ENCODE data around the gene PLTP. TPM values are rescaled to one million over a fixed set of nuclear protein-coding genes. Genes with fewer than 3 reads are reported as not detected.
"Not testable (repeated sequence)": the region's sequence is repeated elsewhere in the genome, so short reads cannot be mapped to it uniquely, and the experiment has no call there.

PLTP gene
- total and polyA plus RNA-seq, 2 donors (not counting 3 experiments of a cell fraction or from before 2014, with no cell fraction given) = 62.1 to 118 TPM

DNA sequence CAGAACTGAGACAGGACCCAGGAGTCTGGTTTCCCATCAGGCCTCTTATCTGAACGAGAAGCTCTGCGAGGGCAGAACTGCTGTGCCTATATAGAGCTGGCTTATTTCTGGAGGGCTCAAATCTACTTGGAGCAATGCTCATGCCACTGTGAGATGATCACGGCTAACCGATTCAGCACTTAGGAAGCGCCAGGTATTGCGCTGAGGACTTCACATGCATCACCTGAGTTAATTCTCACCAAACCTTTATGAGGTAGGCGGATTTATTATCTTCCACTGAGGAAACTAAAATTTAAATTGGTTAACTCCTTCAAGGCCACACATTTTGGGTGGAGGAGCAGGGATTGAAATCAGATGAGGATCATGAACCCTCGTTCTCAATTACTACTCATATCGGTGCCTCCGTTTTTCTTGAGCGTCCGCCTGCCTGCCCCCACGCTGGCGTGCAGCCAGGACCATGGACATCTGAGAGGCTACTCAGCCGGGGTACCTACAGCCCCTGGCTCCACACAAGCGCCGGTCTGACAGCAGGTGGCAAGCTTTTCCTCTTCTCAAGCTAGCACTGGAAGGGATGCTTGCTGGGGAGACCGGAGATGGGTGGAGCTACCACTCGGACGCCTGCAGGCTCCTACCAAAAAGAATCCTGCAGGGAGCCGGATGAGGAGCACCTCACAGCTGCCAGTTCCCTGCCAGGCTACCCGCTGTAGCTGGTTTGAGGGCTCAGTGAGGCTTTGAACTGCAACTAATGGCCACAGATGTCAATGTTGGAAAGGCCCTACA lies 21.5 kb upstream of the PLTP start:
- Histone ChIP-seq H3K9me3 (replicated peaks; ENCODE audit: control insufficient read depth, insufficient read depth, low read length) (no peaks in the 10 kb centered on the region), H3K9me1 (replicated peaks; ENCODE audit: control insufficient read depth, extremely low read depth, insufficient read depth, low read length) (no peaks in the 10 kb centered on the region), H3K4me1 (ENCODE audit: control insufficient read depth, extremely low read depth, insufficient read depth, low read length) (peaks cover 14% of the 10 kb centered on the region), H3K36me3 (ENCODE audit: control insufficient read depth in 2 of 2, extremely low read depth in 1 of 2, insufficient read depth in 2 of 2, low read length in 2 of 2) (peaks cover 3 to 7% of the 10 kb centered on the region in 2 experiments), H3K79me2 (ENCODE audit: control insufficient read depth, insufficient read depth, low read length) (peaks cover 20% of the 10 kb centered on the region), H4K20me1 (replicated peaks; ENCODE audit: control insufficient read depth, extremely low read depth, insufficient read depth, low read length) (no peaks in the 10 kb centered on the region), H3K4me2 (ENCODE audit: insufficient read depth, low read length) (peak overlapping the region; percentile 82), H2AFZ (ENCODE audit: low read depth, low read length) (no peak overlapping the region), H3K27ac (ENCODE audit: insufficient read depth, low read depth, low read length) (peak overlapping the region; percentile 89), H3K4me3 (replicated peaks in 1 of 3; ENCODE audit: insufficient read depth in 1 of 3, low read depth in 1 of 3, low read length in 3 of 3) (peak overlapping the region; percentile 26 to 97 (median 84)), H3K9ac (replicated peaks; ENCODE audit: extremely low read depth, insufficient read depth, low read length) (peak overlapping the region; percentile 98), H3K27me3 (ENCODE audit: control insufficient read depth in 2 of 2, insufficient read depth in 2 of 2, low read length in 2 of 2) (no peaks in the 10 kb centered on the region)
- intact Hi-C loops (cut with micrococcal nuclease) (loop anchor here (1.0 to 2.0 kb wide), 5 partner anchors 39 to 111 kb away; partner anchors contain the start of genes ACOT8, ZNF335, ZSWIM1 and ZSWIM3), dilution Hi-C loops (cut with MboI; ENCODE audit: extremely low pct_ligation_motif_present, low sequenced_read_pairs) (no loop called here)
- TSS peak; percentile 50 for BruUV-seq (replicated peaks)
- FAIRE-seq (peak; percentile 92), DNase-seq (ENCODE audit: low read depth, low spot score) (peak; percentile 67)
- POLR2A ChIA-PET = interaction anchor here (0.6 to 2.9 kb wide), 8 partner anchors 9 to 74 kb away, joined by 3 to 26 read pairs (median 10); partner anchors contain the start of genes CTSA, NEURL2, PLTP and ZSWIM1
- CTCF ChIA-PET = interaction anchor here (0.8 to 4.9 kb wide), 10 partner anchors 9 to 110 kb away, joined by 3 to 50 read pairs (median 6); partner anchors contain the start of genes CTSA, NEURL2, PLTP and ZSWIM1
- TF ChIP-seq, protein P1, sequence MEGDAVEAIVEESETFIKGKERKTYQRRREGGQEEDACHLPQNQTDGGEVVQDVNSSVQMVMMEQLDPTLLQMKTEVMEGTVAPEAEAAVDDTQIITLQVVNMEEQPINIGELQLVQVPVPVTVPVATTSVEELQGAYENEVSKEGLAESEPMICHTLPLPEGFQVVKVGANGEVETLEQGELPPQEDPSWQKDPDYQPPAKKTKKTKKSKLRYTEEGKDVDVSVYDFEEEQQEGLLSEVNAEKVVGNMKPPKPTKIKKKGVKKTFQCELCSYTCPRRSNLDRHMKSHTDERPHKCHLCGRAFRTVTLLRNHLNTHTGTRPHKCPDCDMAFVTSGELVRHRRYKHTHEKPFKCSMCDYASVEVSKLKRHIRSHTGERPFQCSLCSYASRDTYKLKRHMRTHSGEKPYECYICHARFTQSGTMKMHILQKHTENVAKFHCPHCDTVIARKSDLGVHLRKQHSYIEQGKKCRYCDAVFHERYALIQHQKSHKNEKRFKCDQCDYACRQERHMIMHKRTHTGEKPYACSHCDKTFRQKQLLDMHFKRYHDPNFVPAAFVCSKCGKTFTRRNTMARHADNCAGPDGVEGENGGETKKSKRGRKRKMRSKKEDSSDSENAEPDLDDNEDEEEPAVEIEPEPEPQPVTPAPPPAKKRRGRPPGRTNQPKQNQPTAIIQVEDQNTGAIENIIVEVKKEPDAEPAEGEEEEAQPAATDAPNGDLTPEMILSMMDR (IDR thresholded peaks at IDR 0.05; ENCODE audit: extremely low read depth in 1 of 2, insufficient read depth in 1 of 2, low read depth in 1 of 2, low read length in 2 of 2) = peak in 1 of 2 donors; percentile 35
- TF ChIP-seq FOS (IDR thresholded peaks at IDR 0.05; ENCODE audit: borderline replicate concordance, insufficient read depth, low read length) = no peak

DNA sequence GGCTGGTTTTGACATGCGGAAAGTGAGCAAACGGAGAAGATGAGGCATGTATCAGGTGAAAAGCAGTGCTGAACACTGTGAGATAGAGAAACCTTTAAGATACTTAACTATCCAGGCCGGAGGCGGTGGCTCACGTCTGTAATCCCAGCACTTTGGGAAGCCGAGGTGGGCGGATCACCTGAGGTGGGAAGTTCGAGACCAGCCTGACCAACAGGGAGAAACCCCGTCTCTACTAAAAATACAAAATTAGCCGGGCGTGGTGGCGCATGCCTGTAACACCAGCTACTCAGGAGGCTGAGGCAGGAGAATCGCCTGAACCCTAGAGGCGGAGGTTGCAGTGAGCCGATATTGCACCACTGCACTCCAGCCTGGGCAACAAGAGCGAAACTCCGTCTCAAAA lies 19.7 kb upstream of the PLTP start:
- BruUV-seq (replicated peaks); H3K27ac ChIP-seq (ENCODE audit: insufficient read depth, low read depth, low read length); DNase-seq (ENCODE audit: low read depth, low spot score); intact Hi-C loops (cut with micrococcal nuclease); POLR2A ChIA-PET; dilution Hi-C loops (cut with MboI; ENCODE audit: extremely low pct_ligation_motif_present, low sequenced_read_pairs); H3K27me3 ChIP-seq (ENCODE audit: control insufficient read depth in 2 of 2, insufficient read depth in 2 of 2, low read length in 2 of 2); H3K9ac ChIP-seq (replicated peaks; ENCODE audit: extremely low read depth, insufficient read depth, low read length); H3K4me2 ChIP-seq (ENCODE audit: insufficient read depth, low read length); H3K9me1 ChIP-seq (replicated peaks; ENCODE audit: control insufficient read depth, extremely low read depth, insufficient read depth, low read length); H3K4me3 ChIP-seq (replicated peaks in 1 of 3; ENCODE audit: insufficient read depth in 1 of 3, low read depth in 1 of 3, low read length in 3 of 3); H2AFZ ChIP-seq (ENCODE audit: low read depth, low read length); FAIRE-seq; H3K36me3 ChIP-seq (ENCODE audit: control insufficient read depth in 2 of 2, extremely low read depth in 1 of 2, insufficient read depth in 2 of 2, low read length in 2 of 2); H3K9me3 ChIP-seq (replicated peaks; ENCODE audit: control insufficient read depth, insufficient read depth, low read length); H4K20me1 ChIP-seq (replicated peaks; ENCODE audit: control insufficient read depth, extremely low read depth, insufficient read depth, low read length): not testable (repeated sequence)
- CTCF ChIA-PET = interaction anchor here (0.6 kb wide), 1 partner anchor 34 kb away, joined by 3 read pairs; no protein-coding TSS in a partner anchor
- H3K4me1 ChIP-seq (ENCODE audit: control insufficient read depth, extremely low read depth, insufficient read depth, low read length) = peaks cover 14% of the 10 kb centered on the region
- H3K79me2 ChIP-seq (ENCODE audit: control insufficient read depth, insufficient read depth, low read length) = peaks cover 15% of the 10 kb centered on the region
